LNCaP clone FGC (cell line): ENCODE data around the gene RASA1.

Experiments
- DNase-seq: peaks from one replicate; pipeline ENCODE4 v3.0.0-alpha.2; 2011; ENCODE audit warnings: low read depth
- H3K4me3 ChIP-seq: 2 replicates; pipeline ENCODE4 v1.5.1; 2011; ENCODE audit warnings: mild to moderate bottlenecking, low read depth, low read length, control low read depth
- CTCF ChIP-seq: IDR thresholded peaks from 2 replicates; pipeline ENCODE4 v1.5.1; 2012; ENCODE audit warnings: mild to moderate bottlenecking; ENCODE audit not compliant: control insufficient read depth, insufficient read depth; ENCODE audit errors: extremely low read depth

Gene RASA1

GRCh38 chr5:87413343-87413645, 145.6 kb downstream of the RASA1 start:
- H3K4me3 ChIP-seq, result peak overlapping the region; percentile 83
- DNase-seq, result no peak
- no peak for TF ChIP-seq CTCF

GRCh38 chr5:87418506-87418905, 150.8 kb downstream of the RASA1 start:
- H3K4me3 ChIP-seq, result no peak overlapping the region
- TF ChIP-seq CTCF, result no peak
- no peak for DNase-seq

- TF ChIP-seq CTCF, result no peak
- no peak for DNase-seq
- no peak overlapping the region for H3K4me3 ChIP-seq
Observed at GRCh38 chr5:87421307-87421706, 153.6 kb downstream of the RASA1 start.

DNA sequence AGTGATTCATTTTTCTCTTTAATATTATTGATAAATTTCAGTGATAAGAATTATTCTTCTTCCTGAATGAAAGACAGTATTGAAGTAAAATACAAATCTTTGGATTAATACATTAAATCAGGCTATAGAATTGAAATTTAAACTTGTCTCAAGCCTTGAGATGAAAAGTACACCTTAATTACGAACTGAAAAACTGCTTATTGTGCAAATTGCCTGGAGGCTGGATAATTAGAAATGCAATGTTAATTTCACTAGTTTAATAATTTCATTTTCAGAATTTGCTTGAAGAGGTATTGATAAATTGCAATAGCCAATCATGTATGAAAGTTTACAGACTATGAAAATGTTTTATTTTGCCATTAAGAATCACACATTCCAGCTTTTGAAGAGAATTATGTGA, 156.1 kb downstream of the RASA1 start:
- no peak overlapping the region for H3K4me3 ChIP-seq
- no peak for DNase-seq
- no peak for TF ChIP-seq CTCF

- no peak for DNase-seq
- no peak for TF ChIP-seq CTCF
- no peak overlapping the region for H3K4me3 ChIP-seq
Observed at GRCh38 chr5:87430863-87431457, 163.3 kb downstream of the RASA1 start.

GRCh38 chr5:87432460-87432859, 164.8 kb downstream of the RASA1 start:
- no peak overlapping the region for H3K4me3 ChIP-seq
- no peak for DNase-seq
- no peak for TF ChIP-seq CTCF

DNA sequence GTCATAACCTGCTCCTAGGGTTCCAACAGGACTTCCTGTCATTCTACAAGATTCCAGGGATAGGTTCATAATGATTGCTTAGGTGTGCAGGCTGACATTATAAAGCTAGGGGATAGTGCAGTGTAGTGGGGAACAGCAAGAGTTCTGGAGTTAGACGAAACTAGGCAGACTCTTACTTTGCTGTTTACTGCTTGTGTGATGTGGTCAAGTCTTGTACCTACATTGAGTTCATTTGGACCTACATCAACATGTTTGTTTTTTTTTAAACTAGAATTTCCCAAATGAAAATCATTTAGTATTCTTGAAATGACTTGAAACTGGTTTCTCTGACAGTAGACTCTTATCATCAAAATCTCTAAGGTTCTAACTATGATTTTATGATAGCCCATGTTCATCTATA, 166.3 kb downstream of the RASA1 start:
- H3K4me3 ChIP-seq, result no peak overlapping the region
- no peak for DNase-seq
- TF ChIP-seq CTCF, result no peak
